DMS114 treated with DMSO at 0.1 percent for 48 hours (cell line): ENCODE results near the gene EEF2KMT.
"Not testable (repeated sequence)": the region's sequence is repeated elsewhere in the genome, so short reads cannot be mapped to it uniquely, and the experiment has no call there.

Experiments used
- DNase-seq: peaks from one replicate; lab custom pipeline; 2025; ENCODE audit not compliant: unreplicated experiment; lab: John Stamatoyannopoulos, UW

The EEF2KMT gene

GRCh38 chr16:5071341-5071680, 26.3 kb downstream of the EEF2KMT start:
- no peak for DNase-seq

DNA sequence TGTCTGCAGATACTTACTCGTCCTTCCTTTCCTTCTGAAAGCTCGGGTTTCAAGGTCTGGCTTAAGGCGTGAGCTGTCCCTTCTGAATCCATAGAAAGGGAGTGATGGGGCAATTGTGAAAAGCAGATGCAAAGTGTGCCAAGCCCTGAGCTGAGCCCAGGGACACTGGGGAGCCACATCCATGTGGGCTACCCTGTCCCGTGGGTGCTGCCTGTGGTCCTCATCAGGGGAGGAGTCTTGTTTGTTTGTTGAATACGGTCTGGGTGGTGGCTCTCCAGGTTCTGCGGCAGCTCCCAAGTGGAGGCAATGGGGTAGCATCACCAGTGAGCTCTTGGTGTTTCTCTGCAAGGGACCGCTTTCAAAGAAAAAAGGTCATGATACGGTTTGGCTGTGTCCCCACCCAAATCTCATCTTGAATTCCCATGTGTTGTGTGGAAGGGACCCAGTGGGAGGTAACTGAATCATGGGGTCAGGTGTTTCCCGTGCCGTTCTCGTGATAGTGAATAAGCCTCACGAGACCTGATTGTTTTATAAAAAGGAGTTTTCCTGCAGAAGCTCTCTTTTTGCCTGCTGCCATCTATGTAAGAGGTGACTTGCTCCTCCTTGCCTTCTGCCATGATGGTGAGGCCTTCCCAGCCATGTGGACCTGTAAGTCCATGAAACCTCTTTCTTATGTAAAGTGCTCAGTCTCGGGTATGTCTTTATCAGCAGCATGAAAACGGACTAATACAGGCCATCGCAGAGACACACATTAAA, 27.0 kb downstream of the EEF2KMT start:
- no peak for DNase-seq

GRCh38 chr16:5069854-5070253, 27.7 kb downstream of the EEF2KMT start:
- DNase-seq: no peak

DNA sequence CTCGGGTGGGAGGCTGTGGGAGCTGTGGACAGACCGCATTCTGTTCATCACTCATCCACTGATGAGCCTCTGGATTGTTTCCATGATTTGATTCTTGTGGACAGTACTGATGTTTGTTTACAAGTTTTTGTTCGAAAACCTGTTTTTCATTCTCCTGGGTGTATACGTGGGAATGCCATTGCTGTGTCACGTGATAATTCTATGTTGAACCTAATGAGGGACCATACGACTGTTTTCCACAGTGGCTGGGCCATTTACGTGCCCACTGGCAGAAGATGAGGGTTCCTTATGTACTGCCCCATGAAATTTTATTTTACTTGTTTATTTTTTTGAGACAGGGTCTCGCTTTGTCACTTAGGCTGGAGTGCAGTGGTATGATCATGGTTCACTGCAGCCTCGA, 28.5 kb downstream of the EEF2KMT start:
- DNase-seq: no peak

GRCh38 chr16:5066511-5066910, 31.1 kb downstream of the EEF2KMT start:
- no peak for DNase-seq

DNA sequence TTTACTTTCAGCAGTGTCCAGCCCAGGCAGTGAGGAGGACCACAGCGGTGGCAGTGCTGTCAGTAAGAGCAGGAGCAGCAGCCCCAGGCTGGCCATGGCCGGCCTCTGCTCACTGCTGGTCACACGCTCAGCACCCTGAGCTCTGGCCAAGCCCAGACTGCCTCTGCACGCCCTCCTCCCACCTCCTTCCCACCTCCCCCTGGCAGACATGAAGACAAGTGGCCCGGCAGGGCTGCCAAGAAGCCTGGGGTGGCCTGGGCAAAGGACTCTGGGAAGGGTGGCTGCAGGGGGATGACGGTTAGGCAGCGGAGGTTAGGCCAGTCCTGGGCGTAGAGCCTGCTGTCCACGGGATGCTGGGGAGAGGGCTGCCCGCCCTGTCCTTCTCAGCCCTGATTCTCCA, 31.8 kb downstream of the EEF2KMT start, which contains the start of gene C16orf89:
TSS of gene C16orf89 (minus strand) at position 144 of the 400 bp plus-strand sequence. CDS start at position 96, 48 bp downstream.
- DNase-seq: no peak

GRCh38 chr16:5065326-5065725, 32.3 kb downstream of the EEF2KMT start:
- no peak for DNase-seq

GRCh38 chr16:5064915-5065314, 32.7 kb downstream of the EEF2KMT start:
- DNase-seq: no peak

DNA sequence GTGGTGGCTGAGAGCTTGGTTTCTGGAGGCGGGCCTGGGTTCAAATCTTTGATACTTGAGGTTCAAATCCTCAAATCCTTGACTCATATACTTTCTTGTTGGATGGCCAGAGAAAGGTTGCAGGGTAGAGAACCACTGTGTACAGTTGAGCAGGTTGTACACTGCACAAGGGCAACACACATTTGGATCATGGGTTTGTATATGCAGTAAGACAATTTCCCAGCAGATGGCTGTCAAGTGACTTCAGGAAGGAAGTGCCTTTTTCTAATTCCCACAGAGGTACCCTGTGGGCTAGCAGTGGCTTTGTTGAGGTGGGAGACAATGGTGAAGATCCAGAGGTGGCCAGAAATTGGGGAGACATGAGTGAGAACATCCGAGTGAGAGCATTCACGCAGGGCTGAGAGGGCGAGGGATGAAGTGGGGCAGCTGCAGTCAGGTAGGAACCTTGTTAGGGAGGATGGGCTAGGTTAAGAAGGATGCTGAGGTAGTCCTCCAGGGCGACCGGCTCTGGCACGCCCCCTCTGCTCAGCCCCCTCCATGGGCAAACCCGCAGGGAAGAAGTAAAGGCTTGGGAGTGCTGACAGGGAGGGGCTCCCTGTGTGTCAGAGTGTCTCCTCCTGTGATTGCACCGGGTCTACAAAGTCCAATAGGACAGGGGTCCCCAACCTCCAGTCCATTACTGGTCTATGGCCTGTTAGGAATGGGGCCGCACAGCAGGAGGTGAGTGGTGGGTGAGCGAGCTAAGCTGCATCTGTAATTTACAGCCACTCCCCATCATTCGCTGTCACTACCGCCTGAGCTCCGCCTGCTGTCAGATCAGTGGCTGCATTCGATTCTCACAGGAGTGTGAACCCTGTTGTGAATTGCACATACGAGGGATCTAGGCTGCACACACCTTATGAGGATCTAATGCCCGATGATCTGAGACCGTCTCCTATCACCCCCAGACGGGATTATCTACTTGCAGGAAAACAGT, 34.5 kb downstream of the EEF2KMT start:
- no peak for DNase-seq

- no peak for DNase-seq
Measured at GRCh38 chr16:5062051-5062450, 35.5 kb downstream of the EEF2KMT start.

- DNase-seq: no peak
Measured at GRCh38 chr16:5060073-5060641, 37.4 kb downstream of the EEF2KMT start.

GRCh38 chr16:5059386-5060072, 38.1 kb downstream of the EEF2KMT start:
- DNase-seq: no peak

DNA sequence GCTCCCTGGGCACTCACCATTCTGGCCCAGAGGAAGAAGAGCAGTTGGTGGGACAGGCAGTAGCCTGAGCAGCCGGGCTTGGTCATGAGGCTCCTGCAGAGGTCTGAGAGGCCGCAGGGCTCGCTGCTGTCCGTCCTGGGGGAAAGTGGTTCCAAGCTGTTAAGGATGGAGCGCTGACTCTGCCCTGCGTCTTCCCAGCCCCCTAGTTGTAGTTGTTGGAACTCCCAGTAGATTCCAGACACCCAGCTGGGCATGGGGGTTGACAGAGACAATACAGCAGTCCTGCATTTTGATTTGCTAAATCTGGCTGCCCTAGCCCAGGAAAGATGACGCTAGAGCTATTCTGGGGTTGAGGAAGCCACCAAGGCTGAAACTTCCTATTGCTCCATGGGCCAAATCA, 39.1 kb downstream of the EEF2KMT start:
- no peak for DNase-seq

DNA sequence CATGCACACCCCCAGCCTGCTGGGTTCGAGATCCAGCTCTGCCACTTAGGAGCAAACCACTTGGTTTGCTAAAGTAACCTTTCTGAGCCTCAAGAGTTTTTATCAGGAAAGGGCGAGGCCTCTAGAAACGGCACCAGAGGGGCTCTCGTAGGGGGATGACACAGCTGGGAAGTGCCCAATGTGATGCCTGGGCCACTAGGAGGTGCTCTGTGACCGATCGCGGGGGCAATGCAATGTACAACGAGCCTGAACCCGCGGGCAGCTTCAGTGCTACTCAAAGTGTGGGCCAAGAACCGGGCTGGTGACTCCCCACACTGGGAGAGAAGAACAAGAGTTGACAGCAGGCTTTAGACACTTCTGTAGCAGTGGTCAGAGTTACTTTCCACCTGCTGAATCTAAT, 41.2 kb downstream of the EEF2KMT start:
- DNase-seq: no peak

DNA sequence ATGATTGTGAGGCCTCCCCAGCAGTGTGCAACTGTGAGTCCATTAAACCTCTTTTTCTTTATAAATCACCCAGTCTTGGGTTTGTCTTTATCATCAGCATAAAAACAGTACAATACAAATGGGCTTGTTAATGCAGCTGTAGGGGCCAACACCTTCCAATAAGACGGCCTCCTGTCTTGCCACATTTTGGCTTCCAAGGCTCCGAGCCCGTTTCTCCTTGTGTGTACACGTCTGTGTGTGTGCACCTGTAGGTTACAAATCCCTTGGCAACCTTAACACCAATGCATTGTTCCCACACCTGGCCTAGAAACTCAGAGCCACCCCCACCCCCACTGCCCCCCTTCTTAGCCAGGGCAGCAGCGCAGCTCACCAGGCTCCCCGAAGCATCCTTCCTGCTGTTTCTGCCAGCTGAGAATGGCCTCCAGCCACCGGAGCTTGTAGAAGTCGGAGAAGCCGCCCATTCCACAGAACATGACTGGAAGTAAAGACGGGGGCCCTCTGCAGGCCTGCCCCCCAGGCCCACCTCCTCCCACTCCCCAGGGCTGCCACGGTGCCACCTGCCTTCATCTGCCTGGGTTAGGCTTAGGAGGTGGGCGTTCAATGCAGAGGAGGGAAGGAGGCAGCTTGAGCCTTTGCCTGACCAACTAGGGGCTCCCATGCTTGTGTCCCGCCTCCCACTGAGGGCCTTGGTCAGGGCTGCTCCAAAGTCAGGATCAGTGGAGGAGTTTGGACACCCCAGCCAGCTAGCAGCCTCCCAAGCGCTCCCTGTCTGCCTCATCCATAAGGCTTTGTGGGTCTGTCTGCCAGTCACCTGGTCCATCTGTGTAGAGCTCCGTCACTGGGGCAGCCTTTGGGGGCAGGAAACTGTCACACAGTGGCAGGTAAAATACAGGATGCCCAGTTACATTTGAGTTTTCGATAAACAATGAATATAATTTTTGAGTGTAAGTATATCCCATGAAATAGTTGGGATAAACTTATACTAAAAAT, 42.4 kb downstream of the EEF2KMT start:
- DNase-seq: no peak

DNA sequence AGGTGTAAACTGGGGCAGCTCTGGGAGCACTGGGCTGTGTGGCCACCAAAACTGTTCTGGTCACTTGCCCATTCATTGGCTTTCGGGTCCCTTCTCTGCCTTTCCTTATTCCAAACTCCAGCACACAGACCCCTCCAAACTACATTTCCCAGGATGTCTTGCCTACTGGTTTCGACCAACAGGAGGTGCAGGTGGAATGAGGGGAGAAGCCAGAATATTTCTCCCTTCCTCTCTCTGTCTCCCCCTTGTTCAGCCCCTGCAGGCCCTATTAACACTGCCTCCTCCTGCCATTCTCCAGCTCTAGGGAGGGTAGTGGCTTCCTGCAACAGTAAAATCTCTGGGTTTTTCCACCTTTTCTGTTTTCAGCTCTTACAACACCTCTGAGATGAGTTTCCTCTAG, 50.7 kb downstream of the EEF2KMT start:
- DNase-seq: no peak

- DNase-seq: no peak
Measured at GRCh38 chr16:5045499-5046115, 52.0 kb downstream of the EEF2KMT start.

DNA sequence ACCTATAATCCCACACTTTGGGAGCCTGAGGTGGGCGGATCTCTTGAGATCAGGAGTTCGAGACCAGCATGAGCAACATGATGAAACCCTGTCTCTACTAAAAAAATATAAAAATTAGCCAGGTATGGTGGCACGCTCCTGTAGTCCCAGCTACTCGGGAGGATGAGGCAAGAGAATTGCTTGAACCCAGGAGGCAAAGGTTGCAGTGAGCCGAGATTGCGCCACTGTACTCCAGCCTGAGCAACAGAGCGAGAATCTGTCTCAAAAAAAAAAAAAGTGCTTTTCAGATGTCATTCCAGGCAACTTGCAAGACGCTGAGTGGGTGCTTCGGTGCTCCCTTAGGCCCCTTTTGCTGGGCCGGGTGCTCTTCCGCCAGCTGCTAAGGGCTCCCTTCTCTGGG, 53.0 kb downstream of the EEF2KMT start:
- DNase-seq: not testable (repeated sequence)

DNA sequence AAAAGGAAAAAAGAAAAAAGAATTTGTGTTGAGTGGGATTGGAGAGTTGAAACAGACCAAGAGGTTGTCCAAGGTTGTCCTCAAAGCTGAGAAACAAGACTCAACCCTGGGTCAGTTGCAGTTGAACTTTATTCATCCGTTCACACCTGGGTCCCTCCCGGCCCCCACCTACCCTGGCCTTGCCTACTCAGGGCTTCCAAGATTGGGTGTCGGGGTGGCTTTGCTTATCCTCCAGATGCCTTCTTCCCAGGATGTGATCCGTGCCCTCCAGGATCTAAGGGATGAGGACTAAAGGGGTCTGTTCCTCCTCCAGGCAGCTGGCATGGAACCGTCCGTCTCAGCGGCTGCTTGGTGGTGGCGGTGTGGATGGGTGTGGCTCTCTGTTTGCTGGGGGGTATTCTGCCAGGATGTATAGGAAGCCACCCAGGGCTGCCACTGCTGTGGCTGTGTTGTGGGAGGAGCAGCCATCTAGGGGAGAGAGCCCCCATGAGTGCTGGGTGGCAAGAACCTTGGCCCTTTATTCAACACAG, 53.5 kb downstream of the EEF2KMT start:
- no peak for DNase-seq
